Measurements from ENCODE around the gene TCF12. TPM values are rescaled to one million over a fixed set of nuclear protein-coding genes. Genes with fewer than 3 reads are reported as not detected.
"Not testable (repeated sequence)": the region's sequence is repeated elsewhere in the genome, so short reads cannot be mapped to it uniquely, and the experiment has no call there.

TCF12 gene
- total RNA-seq, 2 donors from 2014 or later = 69.4 to 140 TPM

DNA sequence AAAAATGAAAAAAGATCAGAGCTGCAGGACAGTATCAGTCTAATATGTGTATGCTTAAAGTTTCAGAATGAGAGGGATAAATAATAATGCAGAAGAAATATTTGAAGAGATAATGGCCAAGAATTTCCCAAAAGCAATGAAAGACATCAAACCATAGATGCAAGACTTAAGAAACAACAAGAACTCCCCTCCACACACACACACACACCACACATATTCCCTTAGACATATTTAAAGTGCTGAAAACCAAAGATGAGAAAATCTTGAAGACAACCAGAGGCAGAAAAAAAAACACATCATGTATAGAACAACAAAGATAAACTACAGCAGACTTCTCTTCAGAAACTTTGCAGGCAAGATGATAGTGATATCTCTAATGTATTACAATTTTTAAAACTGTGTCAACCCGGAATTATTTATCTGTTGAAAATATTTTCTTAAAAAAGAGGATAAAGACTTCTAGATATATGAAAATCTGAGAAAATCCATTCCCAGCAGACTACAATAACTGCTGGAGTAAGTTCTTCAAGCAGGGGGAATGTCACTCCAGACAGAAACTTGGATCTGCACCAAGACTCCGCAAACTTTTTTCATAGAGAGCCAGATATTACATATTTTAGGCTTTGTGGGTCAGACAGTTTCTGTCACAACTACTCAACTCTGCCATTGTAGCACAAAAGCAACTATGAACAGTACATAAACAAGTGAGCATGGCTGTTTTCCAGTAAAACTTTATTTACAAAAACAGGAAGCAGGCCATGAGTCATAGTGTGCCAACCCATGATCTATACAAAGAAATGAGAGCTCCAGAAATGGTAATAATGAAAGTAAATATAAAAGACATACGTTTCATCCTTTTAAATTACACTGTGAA lies 234.5 kb downstream of the TCF12 start:
- no peak for DNase-seq (ENCODE audit: low spot score)

DNA sequence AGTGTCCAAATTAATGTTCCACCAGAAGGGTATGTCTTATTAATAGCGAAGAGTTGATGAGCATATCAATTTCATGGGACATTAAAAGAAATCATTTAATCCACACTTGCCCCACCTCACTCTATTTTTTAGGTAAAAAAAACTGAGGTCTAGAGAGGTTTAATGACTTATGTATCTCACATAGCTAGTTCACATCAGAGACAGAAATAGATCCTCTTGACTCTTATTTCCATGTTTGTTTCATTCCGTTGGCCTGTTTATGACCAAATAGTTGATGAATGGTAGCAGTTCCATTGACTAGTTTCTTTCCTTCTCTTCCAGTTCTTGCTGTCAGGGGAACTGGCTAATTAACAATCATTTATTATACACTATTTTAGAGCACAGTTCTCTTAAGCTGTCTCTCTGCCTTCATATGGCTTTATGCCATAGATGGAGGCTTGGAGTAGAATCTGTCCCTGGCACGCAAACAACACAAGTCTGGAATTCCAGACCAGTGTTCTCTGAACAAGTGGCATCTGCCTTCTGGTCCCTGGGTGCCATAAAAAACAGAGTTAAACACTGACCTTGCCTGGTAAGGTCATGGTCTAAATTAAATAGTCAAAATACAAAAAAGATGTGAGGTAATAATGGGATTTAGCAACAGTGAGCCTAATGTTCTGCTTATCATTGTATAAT lies 237.9 kb downstream of the TCF12 start:
- no peak for DNase-seq (ENCODE audit: low spot score)
- peaks cover 14% of the 10 kb centered on the region for H3K36me3 Mint-ChIP-seq
- no peak overlapping the region for H3K4me3 Mint-ChIP-seq
- no peaks in the 10 kb centered on the region for H3K27me3 Mint-ChIP-seq
- peaks cover 6% of the 10 kb centered on the region for H3K9me3 Mint-ChIP-seq
- H3K27ac Mint-ChIP-seq = no peak overlapping the region
- ATAC-seq = no peak
- peaks cover 28% of the 10 kb centered on the region in 2 donors for H3K4me1 Mint-ChIP-seq (ENCODE audit: low read depth in 2 of 2)

More for the DNA sequence above, 234.5 kb downstream of the TCF12 start:
- peak; percentile 69 to 89 for ATAC-seq
- Mint-ChIP-seq H3K36me3 (peaks cover 29% of the 10 kb centered on the region), H3K9me3 (peaks cover 6% of the 10 kb centered on the region), H3K4me1 (ENCODE audit: low read depth in 2 of 2) (peaks cover 25 to 33% of the 10 kb centered on the region in 2 donors), H3K27ac (peak overlapping the region; percentile 75 to 92), H3K4me3 (peak overlapping the region; percentile 68), H3K27me3 (no peaks in the 10 kb centered on the region)

DNA sequence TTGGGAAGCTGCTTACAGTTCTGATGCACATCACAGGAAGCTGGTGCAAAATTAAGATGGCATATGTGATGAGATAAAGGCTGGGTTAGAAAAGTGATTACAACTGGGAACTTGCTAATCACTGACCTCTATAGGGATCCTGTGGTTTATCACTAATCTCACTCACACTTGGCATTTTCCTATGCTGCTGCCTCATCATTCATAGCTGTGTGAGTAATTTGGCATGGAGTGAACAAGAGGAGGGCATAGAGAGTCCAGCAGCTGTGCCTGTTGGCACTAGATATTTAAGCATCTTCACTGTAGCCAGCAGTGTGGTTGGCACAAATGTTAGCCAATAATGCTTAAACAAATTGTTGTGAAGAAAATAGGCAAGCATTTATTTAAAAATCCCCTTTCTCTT lies 240.1 kb downstream of the TCF12 start:
- H3K27ac Mint-ChIP-seq = no peak overlapping the region
- DNase-seq (ENCODE audit: low spot score) (no peak), ATAC-seq (no peak)
- no peak overlapping the region for H3K4me3 Mint-ChIP-seq
- H3K27me3 Mint-ChIP-seq = no peaks in the 10 kb centered on the region
- peaks cover 11 to 13% of the 10 kb centered on the region in 2 donors for H3K4me1 Mint-ChIP-seq (ENCODE audit: low read depth in 2 of 2)
- H3K36me3 Mint-ChIP-seq = no peaks in the 10 kb centered on the region
- H3K9me3 Mint-ChIP-seq = no peaks in the 10 kb centered on the region

DNA sequence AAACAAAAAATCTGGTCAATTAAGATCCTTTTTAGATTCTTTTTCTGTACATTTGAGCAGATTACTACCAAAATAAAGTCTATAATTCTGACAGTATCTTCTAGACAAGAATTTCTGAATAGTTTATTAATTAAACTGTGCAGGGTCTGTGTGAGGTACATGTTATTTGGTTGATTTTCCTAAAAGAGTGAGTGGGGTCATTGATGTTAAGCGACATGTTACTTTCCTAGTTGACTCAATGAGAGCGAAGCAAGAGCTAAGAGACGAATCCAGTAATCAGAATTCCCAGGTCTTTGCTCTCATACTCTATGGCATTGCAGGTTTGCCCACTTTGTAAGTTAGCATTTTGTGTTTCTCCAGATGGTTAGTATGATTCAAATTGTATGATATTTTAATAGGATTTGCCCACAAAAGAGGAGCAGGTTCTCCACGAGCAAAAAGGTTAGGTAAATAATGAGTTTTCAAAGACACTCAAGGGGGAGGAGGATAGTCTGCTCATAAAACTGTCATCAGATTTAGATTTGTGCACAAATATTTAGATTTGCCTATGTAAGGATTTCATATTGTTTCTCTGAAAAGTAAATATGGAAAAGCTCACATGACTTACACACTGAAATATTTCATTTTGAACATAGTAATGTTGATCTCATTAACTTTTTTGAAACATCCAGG lies 240.7 kb downstream of the TCF12 start:
- no peak for ATAC-seq
- H3K4me1 Mint-ChIP-seq (ENCODE audit: low read depth in 2 of 2) = peaks cover 8 to 12% of the 10 kb centered on the region in 2 donors
- no peak overlapping the region for H3K4me3 Mint-ChIP-seq
- H3K27me3 Mint-ChIP-seq = no peaks in the 10 kb centered on the region
- no peak for DNase-seq (ENCODE audit: low spot score)
- H3K36me3 Mint-ChIP-seq = no peaks in the 10 kb centered on the region
- no peak overlapping the region for H3K27ac Mint-ChIP-seq
- H3K9me3 Mint-ChIP-seq = no peaks in the 10 kb centered on the region

GRCh38 chr15:57159767-57160166 lies 241.3 kb downstream of the TCF12 start:
- H3K36me3 Mint-ChIP-seq = no peaks in the 10 kb centered on the region
- DNase-seq (ENCODE audit: low spot score) (no peak), ATAC-seq (no peak)
- H3K27me3 Mint-ChIP-seq = no peaks in the 10 kb centered on the region
- H3K27ac Mint-ChIP-seq = no peak overlapping the region
- peaks cover 8% of the 10 kb centered on the region in 2 donors for H3K4me1 Mint-ChIP-seq (ENCODE audit: low read depth in 2 of 2)
- H3K4me3 Mint-ChIP-seq = no peak overlapping the region
- H3K9me3 Mint-ChIP-seq = no peaks in the 10 kb centered on the region

DNA sequence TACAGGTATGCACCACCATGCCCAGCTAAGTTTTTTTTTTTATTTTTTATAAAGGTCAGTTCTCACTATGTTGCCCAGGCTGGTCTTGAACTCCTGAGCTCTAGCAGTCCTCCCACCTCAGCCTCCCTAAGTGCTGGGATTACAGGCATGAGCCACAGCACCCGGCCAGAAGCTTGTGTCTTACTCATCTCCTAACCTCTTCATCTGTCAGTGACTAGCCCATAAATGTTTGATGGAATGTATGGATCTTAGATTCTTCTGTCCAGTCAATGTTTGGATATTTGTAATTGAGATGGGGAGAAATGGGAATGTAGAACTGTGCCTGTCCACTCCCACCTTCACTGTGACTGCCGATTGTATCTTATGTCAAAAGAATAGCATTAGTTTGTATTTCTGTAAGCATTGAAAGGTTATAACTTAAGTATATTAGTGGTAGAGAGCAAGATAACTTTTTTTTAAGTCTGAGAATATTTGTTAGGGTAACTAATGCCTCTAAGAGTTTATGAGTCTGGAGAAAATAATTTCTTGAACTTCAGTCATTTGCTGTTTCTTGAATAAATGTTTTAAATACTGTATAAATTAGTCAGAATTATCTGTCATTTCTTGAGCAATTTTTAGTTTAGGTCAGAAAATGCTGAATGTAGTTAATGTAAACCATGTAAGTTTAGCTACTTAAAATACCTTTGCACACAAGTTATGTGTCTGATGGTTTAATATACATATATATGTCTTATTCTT lies 242.5 kb downstream of the TCF12 start:
- no peak for DNase-seq (ENCODE audit: low spot score)
- H3K4me1 Mint-ChIP-seq (ENCODE audit: low read depth in 2 of 2) = peaks cover 7 to 8% of the 10 kb centered on the region in 2 donors
- no peaks in the 10 kb centered on the region for H3K27me3 Mint-ChIP-seq
- ATAC-seq = no peak
- H3K9me3 Mint-ChIP-seq = no peaks in the 10 kb centered on the region
- no peaks in the 10 kb centered on the region for H3K36me3 Mint-ChIP-seq
- no peak overlapping the region for H3K27ac Mint-ChIP-seq
- H3K4me3 Mint-ChIP-seq = no peak overlapping the region

DNA sequence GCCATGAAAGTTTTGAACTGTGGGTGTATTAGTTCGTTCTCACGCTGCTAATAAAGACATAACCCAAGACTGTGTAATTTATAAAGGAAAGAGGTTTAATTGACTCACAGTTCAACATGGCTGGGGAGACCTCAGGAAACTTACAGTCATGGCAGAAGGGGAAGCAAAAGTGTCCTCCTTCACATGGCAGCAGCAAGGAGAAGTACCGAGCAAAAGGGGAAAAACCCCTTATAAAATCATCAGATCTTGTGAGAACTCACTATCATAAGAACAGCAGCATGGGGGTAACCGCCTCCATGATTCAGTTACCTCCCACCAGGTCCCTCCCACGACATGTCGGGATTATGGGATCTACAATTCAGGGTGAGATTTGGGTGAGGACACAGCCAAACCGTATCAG lies 245.8 kb downstream of the TCF12 start:
- not testable (repeated sequence) for ATAC-seq; H3K27me3 Mint-ChIP-seq; H3K4me3 Mint-ChIP-seq; H3K9me3 Mint-ChIP-seq; H3K27ac Mint-ChIP-seq; H3K36me3 Mint-ChIP-seq; DNase-seq (ENCODE audit: low spot score)
- H3K4me1 Mint-ChIP-seq (ENCODE audit: low read depth in 2 of 2) = peaks cover 8 to 12% of the 10 kb centered on the region in 2 donors

GRCh38 chr15:57165992-57166391 lies 247.5 kb downstream of the TCF12 start:
- ATAC-seq (peak; percentile 63 to 73), DNase-seq (ENCODE audit: low spot score) (no peak)
- H3K4me1 Mint-ChIP-seq (ENCODE audit: low read depth in 2 of 2) = peaks cover 8 to 15% of the 10 kb centered on the region in 2 donors
- no peak overlapping the region for H3K4me3 Mint-ChIP-seq
- peak overlapping the region in 1 of 2 donors; percentile 15 for H3K27ac Mint-ChIP-seq
- no peaks in the 10 kb centered on the region for H3K27me3 Mint-ChIP-seq
- peaks cover 5% of the 10 kb centered on the region for H3K36me3 Mint-ChIP-seq
- no peaks in the 10 kb centered on the region for H3K9me3 Mint-ChIP-seq

DNA sequence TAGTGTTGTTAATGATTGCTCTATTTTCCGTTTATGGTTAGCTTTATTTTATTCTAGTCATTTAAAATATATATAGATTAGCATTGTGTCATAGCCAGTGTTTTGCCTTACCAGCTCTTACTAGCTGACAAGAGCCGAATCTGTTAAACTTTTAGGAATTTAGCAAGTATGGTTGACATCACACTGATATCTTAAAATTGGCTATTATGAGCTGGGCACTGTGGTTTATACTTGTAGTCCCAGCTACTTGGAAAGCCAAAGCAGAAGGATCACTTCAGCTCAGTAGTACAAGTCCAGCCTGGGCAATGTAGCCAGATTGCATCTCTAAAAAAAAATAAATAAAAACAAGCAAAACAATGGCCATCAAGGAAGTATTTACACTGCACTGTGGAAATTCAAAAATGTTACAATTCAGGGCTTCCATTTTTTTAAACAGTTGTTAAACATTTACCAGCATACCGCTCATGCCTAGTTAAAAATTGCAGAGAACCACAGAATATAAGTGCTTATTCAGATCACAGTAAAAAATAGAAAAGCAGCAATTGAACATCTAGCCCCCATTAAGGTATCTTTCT lies 249.5 kb downstream of the TCF12 start:
- Mint-ChIP-seq H3K27ac (no peak overlapping the region), H3K4me1 (ENCODE audit: low read depth in 2 of 2) (peaks cover 11 to 18% of the 10 kb centered on the region in 2 donors), H3K27me3 (no peaks in the 10 kb centered on the region), H3K9me3 (no peaks in the 10 kb centered on the region), H3K36me3 (peaks cover 5% of the 10 kb centered on the region), H3K4me3 (no peak overlapping the region)
- DNase-seq (ENCODE audit: low spot score) (no peak), ATAC-seq (no peak)

DNA sequence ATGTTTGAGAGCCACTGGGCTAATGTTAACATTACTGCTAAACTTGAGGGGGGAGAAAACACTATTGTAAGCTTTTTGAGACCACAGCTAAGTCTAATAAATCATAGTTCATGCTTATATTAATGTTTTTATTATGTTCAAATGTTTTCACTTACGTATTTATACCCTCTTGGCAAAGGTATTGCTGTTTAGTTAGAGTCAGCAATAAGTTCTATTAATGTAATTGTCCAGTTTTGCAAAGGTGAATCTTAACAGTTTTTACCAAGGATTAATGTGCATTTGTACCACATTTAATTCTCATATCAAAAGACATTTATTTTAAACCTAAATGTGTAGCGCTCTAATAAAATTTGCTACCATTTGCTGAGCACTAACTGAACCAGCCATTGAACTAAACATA lies 251.2 kb downstream of the TCF12 start:
- Mint-ChIP-seq H3K4me3 (no peak overlapping the region), H3K36me3 (peaks cover 10% of the 10 kb centered on the region), H3K27me3 (no peaks in the 10 kb centered on the region), H3K27ac (no peak overlapping the region), H3K9me3 (no peaks in the 10 kb centered on the region), H3K4me1 (ENCODE audit: low read depth in 2 of 2) (peaks cover 11 to 23% of the 10 kb centered on the region in 2 donors)
- DNase-seq (ENCODE audit: low spot score) = no peak
- ATAC-seq = no peak

DNA sequence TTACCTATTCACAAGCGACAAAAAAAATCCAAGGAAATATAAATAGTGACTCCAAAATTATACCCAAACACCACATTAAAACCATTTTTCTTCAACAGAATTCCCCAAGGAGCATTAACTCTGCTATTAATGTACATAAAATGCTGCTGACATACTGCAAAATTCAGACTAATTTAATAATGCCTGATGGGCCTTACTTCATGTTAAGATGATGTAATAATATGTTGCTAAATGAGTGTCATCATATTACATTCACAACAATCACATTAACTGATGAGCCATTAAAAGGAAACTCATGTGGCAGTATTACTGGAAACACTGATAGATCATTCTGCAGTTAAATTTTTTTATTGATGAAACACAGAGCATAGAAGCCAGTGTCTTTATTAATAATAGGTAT lies 253.0 kb downstream of the TCF12 start:
- Mint-ChIP-seq H3K9me3 (no peaks in the 10 kb centered on the region), H3K27me3 (no peaks in the 10 kb centered on the region), H3K36me3 (peaks cover 11% of the 10 kb centered on the region), H3K27ac (no peak overlapping the region), H3K4me3 (no peak overlapping the region), H3K4me1 (ENCODE audit: low read depth in 2 of 2) (peaks cover 9 to 24% of the 10 kb centered on the region in 2 donors)
- no peak for DNase-seq (ENCODE audit: low spot score)
- ATAC-seq = no peak

DNA sequence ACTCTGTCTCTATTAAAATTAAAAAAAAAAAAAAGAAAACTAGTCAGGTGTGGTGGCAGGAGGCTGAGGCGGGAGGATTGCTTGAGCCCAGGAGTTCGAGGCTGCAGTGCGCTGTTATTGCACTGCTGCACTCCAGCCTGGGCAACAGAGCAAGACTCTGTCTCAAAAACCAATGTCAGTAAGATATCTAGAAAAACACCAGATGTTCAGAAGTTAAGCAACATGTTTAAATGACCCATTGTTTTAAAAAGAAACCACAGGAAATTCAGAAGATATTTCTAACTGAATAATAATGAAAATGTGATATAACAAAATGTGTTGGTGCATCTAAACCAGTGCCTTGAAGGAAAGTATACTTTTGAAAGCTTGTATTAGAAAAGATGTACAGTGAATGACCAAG lies 254.5 kb downstream of the TCF12 start:
- peaks cover 5 to 21% of the 10 kb centered on the region in 2 donors for H3K4me1 Mint-ChIP-seq (ENCODE audit: low read depth in 2 of 2)
- no peaks in the 10 kb centered on the region for H3K27me3 Mint-ChIP-seq
- H3K4me3 Mint-ChIP-seq = no peak overlapping the region
- H3K9me3 Mint-ChIP-seq = no peaks in the 10 kb centered on the region
- H3K36me3 Mint-ChIP-seq = peaks cover 11% of the 10 kb centered on the region
- no peak for DNase-seq (ENCODE audit: low spot score)
- no peak for ATAC-seq
- peak overlapping the region in 1 of 2 donors; percentile 27 for H3K27ac Mint-ChIP-seq

- H3K27me3 Mint-ChIP-seq = no peaks in the 10 kb centered on the region
- DNase-seq (ENCODE audit: low spot score) = no peak
- no peaks in the 10 kb centered on the region for H3K9me3 Mint-ChIP-seq
- H3K4me3 Mint-ChIP-seq = no peak overlapping the region
- H3K4me1 Mint-ChIP-seq (ENCODE audit: low read depth in 2 of 2) = peaks cover 0 to 3% of the 10 kb centered on the region in 2 donors
- H3K36me3 Mint-ChIP-seq = peaks cover 12% of the 10 kb centered on the region
- H3K27ac Mint-ChIP-seq = no peak overlapping the region
- no peak for ATAC-seq
Observed at GRCh38 chr15:57183041-57183440, 264.6 kb downstream of the TCF12 start.

All from natural killer cell treated with Interleukin-12 subunit alpha and Interleukin-12 subunit beta and Interleukin-15 and Interleukin-18, amount 100 ng/mL, for 72 hours (primary cell).